ENCODE results near the gene CTNNBIP1.

The CTNNBIP1 gene

DNA sequence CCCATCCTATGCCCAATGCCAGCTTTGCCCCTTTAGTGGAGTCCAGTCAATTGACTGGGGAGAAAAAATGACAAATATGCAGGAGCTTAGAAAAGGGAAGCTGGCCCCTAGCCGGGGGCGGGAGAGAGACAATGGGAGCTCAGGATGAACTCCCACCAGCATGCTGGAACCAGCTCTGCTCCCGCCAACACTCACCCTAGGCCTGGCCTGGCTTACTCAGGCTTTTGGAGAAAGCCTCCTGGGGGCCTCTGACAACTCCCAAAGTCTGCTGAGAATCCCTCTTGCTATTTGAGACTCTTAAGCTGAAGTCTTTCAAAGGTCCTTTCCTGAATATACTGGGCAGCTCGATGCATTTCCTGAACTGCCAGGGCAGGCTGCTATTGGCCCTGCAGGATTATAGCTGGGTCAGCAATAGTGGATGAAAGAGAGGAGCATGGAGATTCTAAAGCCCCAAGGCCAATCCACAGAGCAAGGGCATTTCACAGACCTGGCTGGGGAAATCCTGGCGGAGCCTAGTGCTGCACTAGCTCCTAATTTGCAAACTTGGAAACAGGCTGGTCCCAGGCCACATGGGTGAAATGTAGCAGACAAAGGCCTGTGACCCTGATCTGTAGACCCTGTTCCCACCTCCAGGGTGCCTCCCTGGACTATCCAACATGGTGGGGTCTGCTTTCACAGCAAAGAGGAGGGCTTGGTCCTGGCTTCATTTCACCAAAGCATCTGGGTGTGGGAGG lies 50.6 kb downstream of the CTNNBIP1 start:
- H3K4me3 ChIP-seq (replicated peaks; ENCODE audit: low read depth, low read length): no peak overlapping the region
- TF ChIP-seq, protein P1, sequence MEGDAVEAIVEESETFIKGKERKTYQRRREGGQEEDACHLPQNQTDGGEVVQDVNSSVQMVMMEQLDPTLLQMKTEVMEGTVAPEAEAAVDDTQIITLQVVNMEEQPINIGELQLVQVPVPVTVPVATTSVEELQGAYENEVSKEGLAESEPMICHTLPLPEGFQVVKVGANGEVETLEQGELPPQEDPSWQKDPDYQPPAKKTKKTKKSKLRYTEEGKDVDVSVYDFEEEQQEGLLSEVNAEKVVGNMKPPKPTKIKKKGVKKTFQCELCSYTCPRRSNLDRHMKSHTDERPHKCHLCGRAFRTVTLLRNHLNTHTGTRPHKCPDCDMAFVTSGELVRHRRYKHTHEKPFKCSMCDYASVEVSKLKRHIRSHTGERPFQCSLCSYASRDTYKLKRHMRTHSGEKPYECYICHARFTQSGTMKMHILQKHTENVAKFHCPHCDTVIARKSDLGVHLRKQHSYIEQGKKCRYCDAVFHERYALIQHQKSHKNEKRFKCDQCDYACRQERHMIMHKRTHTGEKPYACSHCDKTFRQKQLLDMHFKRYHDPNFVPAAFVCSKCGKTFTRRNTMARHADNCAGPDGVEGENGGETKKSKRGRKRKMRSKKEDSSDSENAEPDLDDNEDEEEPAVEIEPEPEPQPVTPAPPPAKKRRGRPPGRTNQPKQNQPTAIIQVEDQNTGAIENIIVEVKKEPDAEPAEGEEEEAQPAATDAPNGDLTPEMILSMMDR (IDR thresholded peaks at IDR 0.05; ENCODE audit: low read depth, low read length, missing control alignments): no peak
- no peak for DNase-seq (ENCODE audit: extremely low read depth, low read depth)

DNA sequence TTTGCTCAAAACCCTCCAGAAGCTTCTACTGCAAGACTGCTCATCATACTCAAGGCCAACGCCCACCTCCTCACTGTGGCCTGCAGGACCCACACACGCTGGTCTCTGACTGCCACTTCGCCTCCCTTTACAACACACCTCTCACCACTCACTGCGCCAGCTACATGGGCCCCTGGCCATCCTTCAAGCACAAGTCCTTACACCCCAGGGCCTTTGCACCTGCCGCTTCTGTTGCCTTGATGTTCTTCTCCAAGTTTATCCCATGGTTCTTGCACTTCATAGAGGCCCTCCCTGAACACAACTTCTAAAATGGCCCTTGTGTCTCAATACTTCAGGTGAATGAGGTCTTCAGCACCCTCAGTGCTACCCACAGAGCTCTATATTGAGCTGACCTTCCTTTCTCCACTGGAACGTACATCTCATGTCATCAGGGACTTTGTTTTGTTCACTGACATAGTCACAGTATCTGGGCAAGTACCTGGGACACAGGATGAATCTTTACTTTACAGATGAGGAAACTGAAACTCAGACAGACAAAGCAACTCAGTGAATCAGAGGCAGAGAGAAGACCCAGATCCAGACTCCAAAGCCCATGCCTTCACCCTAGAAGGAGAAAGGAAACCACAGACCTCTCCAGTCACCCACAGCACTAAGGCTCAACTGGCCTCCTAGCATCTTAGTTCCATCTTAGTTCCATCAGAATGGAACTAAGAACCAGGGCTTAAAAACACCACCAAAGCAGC lies 51.6 kb downstream of the CTNNBIP1 start:
- no peak overlapping the region for H3K4me3 ChIP-seq (replicated peaks; ENCODE audit: low read depth, low read length)
- TF ChIP-seq, protein P1 (IDR thresholded peaks at IDR 0.05; ENCODE audit: low read depth, low read length, missing control alignments): no peak

DNA sequence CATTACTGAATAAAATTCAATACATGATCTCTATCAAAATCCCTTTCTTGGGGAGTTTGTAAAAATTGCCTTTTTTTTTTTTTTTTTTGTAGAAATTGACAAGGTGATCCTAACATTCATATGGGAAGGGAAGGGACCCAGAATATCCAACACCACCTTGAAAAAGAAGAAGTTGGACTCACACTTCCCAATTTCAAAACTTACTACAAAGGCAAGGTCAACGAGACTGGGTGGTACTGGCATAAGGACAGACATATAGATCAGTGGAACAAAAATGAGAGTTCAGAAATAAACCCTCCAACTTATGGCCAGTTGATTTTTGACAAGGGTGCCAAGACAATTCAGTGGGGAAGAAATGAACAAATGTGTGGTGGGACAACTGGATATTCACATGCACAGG lies 54.9 kb downstream of the CTNNBIP1 start:
- no peak for DNase-seq (ENCODE audit: extremely low read depth, low read depth)
- TF ChIP-seq, protein P1 (IDR thresholded peaks at IDR 0.05; ENCODE audit: low read depth, low read length, missing control alignments): no peak
- no peak overlapping the region for H3K4me3 ChIP-seq (replicated peaks; ENCODE audit: low read depth, low read length)

More for the DNA sequence above, 51.6 kb downstream of the CTNNBIP1 start:
- no peak for DNase-seq (ENCODE audit: extremely low read depth, low read depth)

DNA sequence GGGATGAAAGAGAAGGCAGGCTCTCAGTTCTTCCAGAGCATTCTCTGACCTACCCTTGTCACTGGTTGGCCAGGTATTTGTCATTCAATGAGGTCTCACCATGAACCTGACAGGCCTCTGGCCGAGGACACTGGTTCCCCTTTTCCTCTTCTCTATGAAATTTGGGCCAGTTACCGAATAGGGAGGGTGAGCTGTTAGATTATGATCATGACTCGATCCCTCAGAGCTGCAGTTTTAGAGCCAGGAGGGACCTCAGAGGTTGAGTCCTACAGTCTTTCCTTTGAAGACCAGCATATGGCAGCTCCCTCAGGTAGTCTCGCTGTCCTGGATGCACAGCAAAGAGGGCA lies 56.8 kb downstream of the CTNNBIP1 start:
- no peak overlapping the region for H3K4me3 ChIP-seq (replicated peaks; ENCODE audit: low read depth, low read length)
- TF ChIP-seq, protein P1 (IDR thresholded peaks at IDR 0.05; ENCODE audit: low read depth, low read length, missing control alignments): no peak
- no peak for DNase-seq (ENCODE audit: extremely low read depth, low read depth)

DNA sequence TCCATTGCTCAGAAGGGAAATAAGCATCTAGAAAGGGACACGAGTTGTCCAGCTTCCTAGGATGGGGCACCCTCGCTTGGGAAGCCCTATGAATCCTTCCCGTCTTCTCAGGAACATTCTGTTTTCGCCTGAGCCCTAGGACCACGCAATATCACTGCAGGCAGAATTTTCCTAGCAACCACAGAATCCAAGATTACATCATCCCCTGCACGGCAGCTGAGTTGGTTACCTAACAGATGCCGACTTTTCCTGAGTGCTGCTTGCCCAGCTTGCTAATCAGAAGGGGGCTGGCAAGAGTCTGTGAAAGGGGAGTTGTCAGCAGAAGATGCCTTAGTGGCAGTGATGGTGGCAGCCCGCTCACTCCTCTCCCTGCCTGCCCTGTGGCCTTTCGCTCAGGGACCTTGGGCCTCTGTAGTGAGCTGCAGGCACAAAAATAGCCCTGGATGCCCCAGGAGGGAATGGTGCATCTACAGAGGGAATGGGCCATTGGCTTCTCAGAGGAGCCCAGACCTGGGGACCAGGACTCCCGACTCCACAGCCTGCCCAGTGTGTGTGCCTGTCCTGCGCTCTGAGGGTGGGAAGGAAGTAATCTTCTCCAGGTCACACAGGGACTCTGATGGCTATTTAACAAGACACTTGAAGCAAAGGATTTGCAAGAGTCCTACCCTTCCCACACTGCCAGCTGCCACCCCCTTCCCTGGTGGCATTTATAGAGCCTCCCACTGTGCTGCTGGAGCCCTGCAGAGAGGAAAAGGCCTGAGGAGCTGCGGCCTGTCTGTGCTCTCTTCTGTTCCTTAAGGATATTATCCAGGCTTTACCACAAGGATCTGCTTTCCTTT lies 57.4 kb downstream of the CTNNBIP1 start:
- no peak for DNase-seq (ENCODE audit: extremely low read depth, low read depth)
- H3K4me3 ChIP-seq (replicated peaks; ENCODE audit: low read depth, low read length): no peak overlapping the region
- TF ChIP-seq, protein P1 (IDR thresholded peaks at IDR 0.05; ENCODE audit: low read depth, low read length, missing control alignments): no peak

DNA sequence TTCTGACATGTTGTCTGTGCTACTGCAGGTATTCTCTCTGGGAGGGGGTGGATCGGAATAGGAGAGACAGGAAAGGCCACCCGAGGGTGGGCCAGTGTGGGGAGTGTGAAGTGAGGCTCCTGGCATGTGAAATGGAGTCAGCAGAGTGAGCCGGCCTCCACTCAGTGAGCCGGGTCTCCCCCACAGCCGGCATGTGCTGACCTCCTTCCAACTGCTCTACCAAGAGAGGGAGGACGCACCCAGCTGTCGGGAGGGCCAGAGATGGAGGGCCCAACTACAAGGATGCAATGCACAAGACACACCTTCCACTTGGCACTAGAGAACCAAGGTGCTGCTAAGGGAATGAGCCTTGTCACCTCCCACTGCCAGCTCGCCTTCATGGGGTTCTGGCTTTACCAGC lies 58.1 kb downstream of the CTNNBIP1 start:
- TF ChIP-seq, protein P1 (IDR thresholded peaks at IDR 0.05; ENCODE audit: low read depth, low read length, missing control alignments): no peak
- no peak overlapping the region for H3K4me3 ChIP-seq (replicated peaks; ENCODE audit: low read depth, low read length)
- no peak for DNase-seq (ENCODE audit: extremely low read depth, low read depth)

Data from HFF-Myc (cell line).